Posterior cingulate gyrus (tissue), 11 donors: Measurements from ENCODE around the gene SLC25A23.

Experiments used
- DNase-seq, 10 donors: peaks; one replicate each; pipeline versions ENCODE4 v3.0.0 to v3.0.0-alpha.2; 2020 to 2021; ENCODE audit warnings: mixed read lengths in 3 of 10
- intact Hi-C: fragments of 100-400 bp; cut with DNase I; formaldehyde crosslinking; loops from one replicate; pipeline ENCODE4 v1.15.1; 2023

Gene SLC25A23

DNA sequence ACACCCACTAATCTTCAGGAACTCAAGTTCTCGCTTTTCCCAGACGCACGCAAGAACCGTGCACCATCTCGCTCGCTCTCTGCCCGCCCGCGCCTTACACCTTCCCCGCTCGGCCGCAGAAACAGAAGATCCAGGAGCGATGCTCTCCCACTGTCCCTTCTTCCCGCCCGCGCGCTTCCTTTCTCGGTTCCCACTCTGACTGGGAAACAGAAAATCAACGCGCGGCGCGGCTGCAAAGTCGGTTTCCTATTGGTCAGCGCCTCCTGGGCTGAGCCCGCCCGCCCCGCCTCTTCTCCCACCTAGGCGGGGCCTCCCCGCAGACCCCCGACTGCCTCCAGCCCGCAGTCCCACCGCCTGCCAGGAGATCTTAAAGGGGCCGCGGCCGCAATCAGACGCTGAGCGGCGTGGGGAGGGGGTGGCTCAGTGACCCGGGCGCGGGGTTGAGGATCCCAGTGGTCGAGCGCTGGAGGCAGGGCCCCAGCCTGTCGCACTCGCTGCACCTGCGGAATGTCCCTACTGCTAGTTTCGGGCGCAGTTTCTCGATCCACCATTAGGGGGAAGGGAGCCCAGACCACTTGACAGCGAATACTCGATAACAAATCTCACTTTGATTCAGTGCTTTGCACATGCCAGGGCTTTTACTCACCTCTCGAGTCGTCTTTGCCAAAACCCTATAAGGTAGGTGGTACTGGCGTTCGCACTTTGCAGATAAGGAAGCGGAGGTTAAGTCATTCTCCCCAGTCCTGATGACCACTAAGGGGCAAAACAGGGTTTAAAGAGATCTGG lies 700 bp upstream of the SLC25A23 start:
- intact Hi-C loops: no loop called here
- peak; percentile 98 to 100 (median 99) for DNase-seq

- intact Hi-C loops: no loop called here
- DNase-seq: no peak
These were observed 814 bp downstream of the SLC25A23 start for GRCh38 chr19:6458695-6459261.

DNA sequence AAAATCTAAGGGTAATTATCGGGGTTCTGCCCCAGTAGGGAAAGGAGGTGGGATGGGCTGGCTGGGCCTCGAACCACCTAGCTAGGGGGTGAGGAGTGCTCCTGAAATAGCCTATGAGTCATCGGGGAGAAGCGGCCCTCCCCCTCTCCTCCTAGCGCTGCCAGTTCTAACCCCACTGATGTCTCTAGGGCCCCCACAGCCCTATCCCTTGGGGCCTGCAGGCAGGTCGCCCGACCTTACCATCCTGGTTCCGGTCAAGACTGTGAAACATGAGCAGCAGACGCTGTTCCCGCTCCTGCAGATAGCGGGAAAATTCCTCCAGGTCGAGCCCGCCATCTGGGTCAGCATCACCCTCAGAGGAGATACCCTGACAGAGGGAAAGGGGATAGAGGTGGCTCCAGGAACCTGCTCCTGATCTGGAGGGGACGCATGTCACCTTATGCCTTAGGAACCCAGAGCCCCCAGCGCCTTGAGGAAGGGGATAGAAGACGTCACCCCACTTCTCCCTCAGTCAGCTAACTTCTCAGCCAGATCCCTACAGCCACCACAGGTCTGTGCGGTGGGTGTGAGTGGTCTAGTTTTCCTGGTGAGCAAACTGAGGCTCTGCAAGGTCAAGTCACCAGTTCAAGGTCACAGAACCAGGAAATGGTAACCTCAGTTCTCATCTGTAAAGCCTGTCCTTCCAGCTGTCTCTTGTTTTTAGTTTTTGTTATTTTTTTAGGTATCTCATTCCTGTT lies 1.5 kb downstream of the SLC25A23 start:
- DNase-seq: no peak
- intact Hi-C loops: no loop called here

GRCh38 chr19:6455924-6456323 lies 3.7 kb downstream of the SLC25A23 start:
- DNase-seq: peak in 2 of 10 donors; percentile 21 to 39

DNA sequence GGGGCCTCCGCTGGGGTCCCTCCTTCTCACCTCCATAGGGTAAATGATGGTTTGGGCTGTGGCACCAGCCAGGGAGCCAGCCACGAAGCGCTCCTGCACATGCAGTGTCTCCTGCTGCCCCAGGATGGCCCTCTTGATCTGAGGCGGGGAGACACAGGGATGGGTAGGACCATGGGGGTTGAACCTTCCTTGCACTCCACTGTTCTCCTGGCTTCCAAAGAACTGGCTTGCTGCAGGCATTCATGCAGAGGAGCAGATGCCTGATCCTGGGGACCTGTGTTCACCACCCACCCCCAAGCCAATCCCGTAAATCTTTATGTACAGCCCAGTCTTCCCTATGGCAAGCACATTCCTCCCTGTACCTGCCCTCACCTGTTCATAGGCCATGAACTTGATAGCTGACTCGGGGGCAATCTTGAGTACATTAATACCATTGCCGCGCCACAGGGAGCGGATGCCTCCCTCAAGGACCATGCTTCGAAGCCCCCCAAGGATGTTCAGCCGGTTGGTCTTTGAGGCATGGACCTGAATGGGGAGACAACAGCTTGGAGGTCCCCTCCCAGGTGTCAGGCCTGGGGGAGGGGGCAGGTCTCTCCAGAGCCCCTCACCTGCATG lies 5.5 kb downstream of the SLC25A23 start:
- no peak for DNase-seq
- intact Hi-C loops: no loop called here

More at GRCh38 chr19:6455924-6456323, 3.7 kb downstream of the SLC25A23 start:
- intact Hi-C loops: no loop called here

DNA sequence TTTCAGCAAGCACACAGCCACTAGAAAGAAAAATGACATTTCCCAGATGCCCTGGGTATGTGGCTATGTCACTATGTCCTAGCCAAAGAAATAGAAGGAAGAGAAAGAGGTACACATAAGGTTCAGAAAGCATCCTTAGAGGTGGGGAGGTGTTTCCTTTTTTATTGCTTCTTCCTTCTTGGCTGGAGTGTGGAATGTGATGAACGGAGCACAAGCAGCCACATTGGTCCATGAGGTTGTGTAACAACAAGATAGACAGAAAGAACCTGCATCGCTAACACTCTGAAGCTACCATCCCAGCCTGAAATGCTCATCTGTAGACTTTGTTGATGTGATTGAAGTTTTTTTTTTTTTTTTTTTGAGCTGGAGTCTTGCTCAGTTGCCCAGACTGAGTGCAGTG lies 6.7 kb downstream of the SLC25A23 start:
- intact Hi-C loops: no loop called here
- no peak for DNase-seq

GRCh38 chr19:6452223-6452614 lies 7.4 kb downstream of the SLC25A23 start:
- intact Hi-C loops: no loop called here
- no peak for DNase-seq

DNA sequence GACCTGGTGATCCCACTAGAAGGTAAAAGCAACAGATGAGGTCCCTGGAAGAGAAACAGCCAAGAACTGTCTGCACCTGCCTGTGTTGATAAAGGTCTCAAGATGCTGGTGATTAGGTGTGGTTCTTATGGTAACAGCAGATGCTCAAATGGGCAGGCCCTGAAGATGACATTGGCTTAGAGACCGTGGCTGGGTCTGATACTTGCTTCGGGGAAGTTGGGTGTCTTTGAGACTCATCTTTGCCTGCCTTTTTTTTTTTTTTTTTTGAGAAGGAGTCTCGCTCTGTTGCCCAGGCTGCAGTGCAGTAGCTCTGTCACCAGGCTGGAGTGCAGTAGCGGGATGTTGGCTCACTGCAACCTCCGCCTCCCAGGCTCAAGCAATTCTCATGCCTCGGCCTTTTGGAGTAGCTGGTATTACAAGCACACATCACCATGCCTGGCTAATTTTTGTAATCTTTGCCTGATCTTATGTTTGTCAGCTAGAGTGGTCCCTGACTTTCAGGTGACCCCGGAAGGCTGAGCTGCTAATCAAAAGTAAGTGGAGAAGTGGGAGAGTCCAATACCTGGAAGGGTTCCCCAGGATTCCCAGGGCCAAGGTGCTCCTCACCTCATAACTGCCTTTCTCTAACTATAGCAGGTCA lies 7.9 kb downstream of the SLC25A23 start:
- intact Hi-C loops: no loop called here
- DNase-seq: no peak

- intact Hi-C loops: no loop called here
- no peak for DNase-seq
These were observed 9.4 kb downstream of the SLC25A23 start for GRCh38 chr19:6450166-6450565.

DNA sequence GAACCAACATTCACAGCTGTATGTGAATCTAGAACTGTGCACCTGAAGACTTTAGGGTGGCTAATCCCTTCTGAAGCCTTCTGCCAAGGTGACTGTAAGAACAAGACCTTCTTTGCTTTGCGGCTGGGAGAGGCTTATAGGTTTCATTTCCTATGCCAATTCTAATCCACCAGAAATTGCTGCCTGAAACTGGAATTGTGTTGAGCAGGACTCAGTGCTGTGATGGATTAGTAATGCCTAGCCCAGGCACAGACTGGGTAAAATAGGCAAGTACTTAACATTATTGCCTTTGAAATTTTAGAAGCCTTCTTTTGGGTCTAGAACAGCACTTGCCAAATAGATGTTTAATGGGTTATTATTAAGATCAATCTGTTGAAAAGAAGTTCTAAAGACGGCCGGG lies 11.5 kb downstream of the SLC25A23 start:
- DNase-seq: no peak
- intact Hi-C loops: no loop called here

DNA sequence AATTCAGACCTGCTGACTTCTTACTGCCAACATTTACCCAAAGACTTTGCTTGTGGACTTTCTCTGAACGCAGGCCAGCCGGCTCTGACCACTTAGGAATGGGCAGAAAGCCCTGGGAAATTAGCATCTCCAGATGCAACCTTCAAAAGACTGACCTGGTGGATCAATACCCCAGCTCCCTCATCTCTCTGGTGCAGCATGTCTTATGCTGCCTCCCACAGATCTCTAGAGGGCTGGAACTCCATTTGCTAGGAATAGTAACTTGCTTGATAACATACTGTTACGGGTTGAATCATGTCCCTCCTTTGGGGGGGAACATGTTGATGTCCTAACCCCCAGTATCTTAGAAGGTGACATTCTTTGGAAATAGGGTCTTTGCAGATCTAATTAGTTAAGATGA lies 13.1 kb downstream of the SLC25A23 start:
- intact Hi-C loops: no loop called here
- no peak for DNase-seq

- DNase-seq: no peak
- intact Hi-C loops: no loop called here
These were observed 15.6 kb downstream of the SLC25A23 start for GRCh38 chr19:6443986-6444385.

DNA sequence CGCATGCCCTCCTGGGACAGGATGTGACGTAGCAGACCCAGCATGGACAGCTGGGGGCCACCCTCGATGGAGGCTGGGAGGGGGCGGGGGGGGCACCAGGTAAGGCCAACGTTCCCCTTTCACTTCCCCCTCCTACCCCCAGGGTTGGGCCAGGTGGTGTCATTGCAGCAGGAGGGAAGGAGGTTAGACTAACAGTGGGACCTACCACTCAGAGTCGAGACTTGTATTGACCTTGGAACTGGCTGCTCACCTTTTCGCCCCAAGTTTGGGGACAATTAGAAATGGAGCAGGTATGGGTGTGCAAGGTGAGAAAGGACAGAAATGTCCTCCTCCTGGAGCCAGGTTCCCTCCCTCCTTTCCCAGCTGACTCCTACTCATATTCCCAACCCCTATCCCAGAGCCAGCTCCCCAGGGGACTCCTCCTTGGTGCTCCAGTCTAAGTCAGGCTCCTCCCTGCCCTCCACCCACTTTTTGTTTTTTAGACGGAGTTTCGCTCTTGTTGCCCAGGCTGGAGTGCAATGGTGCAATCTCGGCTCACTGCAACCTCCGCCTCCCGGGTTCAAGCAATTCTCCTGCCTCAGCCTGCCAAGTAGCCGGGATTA lies 17.4 kb downstream of the SLC25A23 start:
- DNase-seq: no peak
- intact Hi-C loops: no loop called here

DNA sequence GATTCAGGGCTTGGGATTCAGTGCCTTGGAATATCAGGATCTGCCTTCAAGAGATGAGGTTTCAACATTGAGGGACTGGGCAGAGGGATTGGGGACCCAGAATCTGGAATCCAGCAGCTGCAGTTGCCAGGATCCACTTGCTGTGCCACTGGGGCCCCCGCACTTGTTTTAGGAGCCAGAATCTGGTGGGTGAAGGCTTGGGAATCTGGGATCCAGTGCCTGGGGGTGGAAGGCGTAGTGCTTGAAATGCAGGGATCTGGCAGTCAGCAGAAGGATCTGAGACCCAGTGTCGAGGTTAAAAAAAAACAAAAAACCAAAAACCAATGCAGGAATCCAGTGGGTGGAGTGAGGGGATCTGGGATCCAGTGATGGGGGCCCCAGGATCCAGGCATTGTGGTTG lies 18.7 kb downstream of the SLC25A23 start:
- DNase-seq: no peak
- intact Hi-C loops: no loop called here

DNA sequence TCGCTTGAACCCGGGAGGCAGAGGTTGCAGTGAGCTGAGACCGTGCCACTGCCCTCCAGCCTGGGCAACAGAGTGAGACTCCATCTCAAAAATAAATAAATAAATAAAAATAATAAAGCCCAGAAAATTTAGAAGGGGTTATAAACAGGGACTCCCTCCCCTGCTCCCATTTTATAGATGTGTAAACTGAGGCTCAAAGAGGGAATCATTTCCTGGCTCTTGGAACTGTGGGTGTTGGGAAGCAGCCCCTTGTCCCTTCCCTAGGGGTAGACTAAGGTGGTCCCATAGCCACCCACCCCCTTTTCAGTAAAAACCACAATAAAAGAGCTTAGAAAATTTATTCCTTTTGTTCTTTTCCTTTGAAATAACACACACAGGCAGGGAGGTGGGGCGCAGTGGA lies 19.8 kb downstream of the SLC25A23 start:
- intact Hi-C loops: no loop called here
- DNase-seq: no peak

- intact Hi-C loops: no loop called here
- DNase-seq: no peak
These were observed 25.9 kb downstream of the SLC25A23 start, which contains the start of gene SLC25A41 for GRCh38 chr19:6433663-6434062. SLC25A41 (minus strand) TSS chr19:6433763; CDS start chr19:6433693, 70 bp downstream.

DNA sequence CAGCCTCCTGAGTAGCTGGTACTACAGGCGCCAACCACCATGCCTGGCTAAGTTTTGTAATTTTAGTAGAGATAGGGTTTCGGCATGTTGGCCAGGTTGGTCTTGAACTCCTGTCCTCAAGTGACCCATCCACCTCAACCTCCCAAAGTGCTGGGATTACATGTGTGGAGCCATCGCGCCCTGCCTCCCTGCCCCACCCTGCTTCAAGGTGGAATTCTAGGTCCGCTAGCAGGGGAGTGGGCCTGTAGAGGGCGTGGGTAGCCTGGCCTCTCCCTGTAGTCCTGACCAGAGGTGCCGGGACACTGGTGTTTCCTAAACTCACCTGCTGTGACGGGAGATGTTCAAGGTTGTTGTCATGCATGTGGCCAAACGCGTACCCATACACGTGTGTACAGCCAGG lies 26.4 kb downstream of the SLC25A23 start:
- DNase-seq: no peak
- intact Hi-C loops: no loop called here

- intact Hi-C loops: no loop called here
- DNase-seq: peak in 1 of 10 donors; percentile 16
These were observed 27.7 kb downstream of the SLC25A23 start for GRCh38 chr19:6431891-6432290.

- DNase-seq: peak in 1 of 10 donors; percentile 40
- intact Hi-C loops: no loop called here
These were observed 30.0 kb downstream of the SLC25A23 start for GRCh38 chr19:6429419-6430221.
